ENCODE results near the gene A3GALT2. TPM values are rescaled to one million over a fixed set of nuclear protein-coding genes. Genes with fewer than 3 reads are reported as not detected.

The A3GALT2 gene
- total and polyA plus RNA-seq, 9 of the 15 experiments (the other 6 are each of a cell fraction or from before 2014, with no cell fraction given): not detected

DNA sequence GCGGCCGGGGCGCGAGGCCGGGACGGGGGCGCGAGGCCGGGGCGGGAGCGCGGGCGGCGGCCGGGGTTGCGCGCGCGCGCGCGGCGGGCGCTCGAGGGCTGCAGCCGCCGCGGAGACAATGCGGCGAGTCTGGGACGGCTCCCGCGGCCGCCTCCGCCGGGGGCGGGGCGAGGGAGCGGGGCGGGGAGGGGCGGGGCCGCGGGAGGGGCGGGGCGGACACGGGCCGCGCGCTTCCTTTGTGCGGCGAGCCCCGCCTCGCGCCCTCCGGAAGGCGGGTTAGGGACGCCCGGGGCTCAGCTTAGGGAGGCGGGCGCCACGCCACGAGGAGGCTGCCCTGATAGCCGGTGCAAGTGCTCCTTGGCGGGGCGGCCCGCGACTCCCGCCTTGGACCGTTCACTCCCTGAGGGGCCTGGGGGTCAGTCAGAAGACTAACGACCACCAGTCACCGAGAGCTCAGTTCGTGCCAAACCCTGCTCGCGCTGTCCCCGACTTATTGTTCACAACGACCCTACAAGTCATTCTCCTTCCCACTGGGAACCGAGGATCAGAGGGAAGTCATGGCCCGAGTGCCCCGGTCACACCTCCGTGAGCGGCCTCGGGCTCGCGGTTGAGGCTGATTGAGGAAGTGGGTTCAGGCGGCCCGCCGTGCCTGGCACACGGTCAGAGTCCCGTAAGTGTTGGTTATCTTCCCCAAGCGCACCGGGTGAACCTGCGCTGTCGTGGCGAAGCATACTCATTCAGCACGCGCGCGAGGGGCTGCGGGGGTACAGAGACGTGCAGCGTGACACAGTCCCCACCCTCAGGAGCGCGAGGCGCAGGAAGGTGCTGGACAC, 29.1 kb upstream of the A3GALT2 start (continued):
- TF ChIP-seq, protein P1, sequence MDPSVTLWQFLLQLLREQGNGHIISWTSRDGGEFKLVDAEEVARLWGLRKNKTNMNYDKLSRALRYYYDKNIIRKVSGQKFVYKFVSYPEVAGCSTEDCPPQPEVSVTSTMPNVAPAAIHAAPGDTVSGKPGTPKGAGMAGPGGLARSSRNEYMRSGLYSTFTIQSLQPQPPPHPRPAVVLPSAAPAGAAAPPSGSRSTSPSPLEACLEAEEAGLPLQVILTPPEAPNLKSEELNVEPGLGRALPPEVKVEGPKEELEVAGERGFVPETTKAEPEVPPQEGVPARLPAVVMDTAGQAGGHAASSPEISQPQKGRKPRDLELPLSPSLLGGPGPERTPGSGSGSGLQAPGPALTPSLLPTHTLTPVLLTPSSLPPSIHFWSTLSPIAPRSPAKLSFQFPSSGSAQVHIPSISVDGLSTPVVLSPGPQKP (CRISPR knock-in tag; IDR thresholded peaks at IDR 0.05): no peak
- TF ChIP-seq CBX2 (IDR thresholded peaks at IDR 0.05; ENCODE audit: insufficient read depth, low read length, poor library complexity, severe bottlenecking) (no peak), MTA1 (IDR thresholded peaks at IDR 0.05; ENCODE audit: borderline replicate concordance) (0 out of 2 replicates have a peak, but pooled peaks have one; percentile 50), ZNF175 (CRISPR knock-in tag; IDR thresholded peaks at IDR 0.05; ENCODE audit: low read depth) (no peak; the same call in 1 of the 2 replicates), RBM14 (IDR thresholded peaks at IDR 0.05; ENCODE audit: borderline replicate concordance, insufficient read depth, low read depth, low read length) (no peak), ZNF133 (CRISPR knock-in tag; IDR thresholded peaks at IDR 0.05) (no peak), NONO (IDR thresholded peaks at IDR 0.05; ENCODE audit: low read depth in 2 of 2, low read length in 1 of 2) (no peak), HIVEP1 (CRISPR knock-in tag; IDR thresholded peaks at IDR 0.05) (0 out of 2 replicates have a peak, but pooled peaks have one; percentile 10), SRSF3 (IDR thresholded peaks at IDR 0.05; ENCODE audit: insufficient read depth, low read length) (no peak), ZNF24 (IDR thresholded peaks at IDR 0.05) (peak; percentile 37; the same call in 1 of the 2 replicates), TEAD4 (IDR thresholded peaks at IDR 0.05; ENCODE audit: low read length) (no peak), TEAD4 (CRISPR knock-in tag; IDR thresholded peaks at IDR 0.05; ENCODE audit: borderline replicate concordance) (no peak), GTF2A2 (tag; IDR thresholded peaks at IDR 0.05) (no peak), POLR2B (IDR thresholded peaks at IDR 0.05; ENCODE audit: low read depth, partially characterized antibody) (peak; percentile 92), TBL1XR1 (IDR thresholded peaks at IDR 0.05; ENCODE audit: low read length in 2 of 2) (peak in 1 of 2 experiments; percentile 29; a peak in 1 of 4 replicates)
- TF ChIP-seq, protein P2, sequence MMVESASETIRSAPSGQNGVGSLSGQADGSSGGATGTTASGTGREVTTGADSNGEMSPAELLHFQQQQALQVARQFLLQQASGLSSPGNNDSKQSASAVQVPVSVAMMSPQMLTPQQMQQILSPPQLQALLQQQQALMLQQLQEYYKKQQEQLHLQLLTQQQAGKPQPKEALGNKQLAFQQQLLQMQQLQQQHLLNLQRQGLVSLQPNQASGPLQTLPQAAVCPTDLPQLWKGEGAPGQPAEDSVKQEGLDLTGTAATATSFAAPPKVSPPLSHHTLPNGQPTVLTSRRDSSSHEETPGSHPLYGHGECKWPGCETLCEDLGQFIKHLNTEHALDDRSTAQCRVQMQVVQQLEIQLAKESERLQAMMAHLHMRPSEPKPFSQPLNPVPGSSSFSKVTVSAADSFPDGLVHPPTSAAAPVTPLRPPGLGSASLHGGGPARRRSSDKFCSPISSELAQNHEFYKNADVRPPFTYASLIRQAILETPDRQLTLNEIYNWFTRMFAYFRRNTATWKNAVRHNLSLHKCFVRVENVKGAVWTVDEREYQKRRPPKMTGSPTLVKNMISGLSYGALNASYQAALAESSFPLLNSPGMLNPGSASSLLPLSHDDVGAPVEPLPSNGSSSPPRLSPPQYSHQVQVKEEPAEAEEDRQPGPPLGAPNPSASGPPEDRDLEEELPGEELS (CRISPR knock-in tag; IDR thresholded peaks at IDR 0.05; ENCODE audit: borderline replicate concordance): peak; percentile 24; the same call in 1 of the 2 replicates
- TF ChIP-seq, protein P3, sequence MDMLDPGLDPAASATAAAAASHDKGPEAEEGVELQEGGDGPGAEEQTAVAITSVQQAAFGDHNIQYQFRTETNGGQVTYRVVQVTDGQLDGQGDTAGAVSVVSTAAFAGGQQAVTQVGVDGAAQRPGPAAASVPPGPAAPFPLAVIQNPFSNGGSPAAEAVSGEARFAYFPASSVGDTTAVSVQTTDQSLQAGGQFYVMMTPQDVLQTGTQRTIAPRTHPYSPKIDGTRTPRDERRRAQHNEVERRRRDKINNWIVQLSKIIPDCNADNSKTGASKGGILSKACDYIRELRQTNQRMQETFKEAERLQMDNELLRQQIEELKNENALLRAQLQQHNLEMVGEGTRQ (CRISPR knock-in tag; IDR thresholded peaks at IDR 0.05): no peak
- TF ChIP-seq, protein P4, sequence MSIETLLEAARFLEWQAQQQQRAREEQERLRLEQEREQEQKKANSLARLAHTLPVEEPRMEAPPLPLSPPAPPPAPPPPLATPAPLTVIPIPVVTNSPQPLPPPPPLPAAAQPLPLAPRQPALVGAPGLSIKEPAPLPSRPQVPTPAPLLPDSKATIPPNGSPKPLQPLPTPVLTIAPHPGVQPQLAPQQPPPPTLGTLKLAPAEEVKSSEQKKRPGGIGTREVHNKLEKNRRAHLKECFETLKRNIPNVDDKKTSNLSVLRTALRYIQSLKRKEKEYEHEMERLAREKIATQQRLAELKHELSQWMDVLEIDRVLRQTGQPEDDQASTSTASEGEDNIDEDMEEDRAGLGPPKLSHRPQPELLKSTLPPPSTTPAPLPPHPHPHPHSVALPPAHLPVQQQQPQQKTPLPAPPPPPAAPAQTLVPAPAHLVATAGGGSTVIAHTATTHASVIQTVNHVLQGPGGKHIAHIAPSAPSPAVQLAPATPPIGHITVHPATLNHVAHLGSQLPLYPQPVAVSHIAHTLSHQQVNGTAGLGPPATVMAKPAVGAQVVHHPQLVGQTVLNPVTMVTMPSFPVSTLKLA (conservative IDR thresholded peaks at IDR 0.05): peak; percentile 79 to 90
